ENCODE measurements around the gene YY2.
"Not testable (repeated sequence)": the region's sequence is repeated elsewhere in the genome, so short reads cannot be mapped to it uniquely, and the experiment has no call there.

YY2 gene

DNA sequence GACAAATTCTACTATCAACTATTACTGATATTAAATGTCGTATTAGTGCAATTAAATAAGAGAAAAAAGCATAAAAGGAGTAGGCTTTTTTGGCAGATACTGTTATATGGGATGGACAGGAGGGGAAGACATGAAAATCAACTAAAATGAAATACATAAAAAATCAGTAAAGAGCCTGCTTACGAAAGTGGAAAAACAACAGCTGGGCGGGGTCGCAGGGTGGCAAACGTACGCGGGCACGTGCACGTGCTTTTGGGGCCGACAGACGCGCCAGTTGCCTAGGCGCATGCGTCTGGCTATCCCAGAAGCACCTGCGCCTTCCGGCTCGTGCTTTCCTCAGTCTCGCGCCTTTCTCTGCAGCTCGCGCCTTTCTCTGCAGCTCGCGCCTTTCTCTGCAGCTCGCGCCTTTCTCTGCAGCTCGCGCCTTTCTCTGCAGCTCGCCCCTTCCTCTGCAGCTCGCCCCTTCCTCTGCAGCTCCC lies at the start of gene YY2:
Gene YY2 (plus strand): TSS at position 51 of the 479 bp plus-strand sequence. CDS start 498 bp downstream, outside the sequence.
- FAIRE-seq: no peak

DNA sequence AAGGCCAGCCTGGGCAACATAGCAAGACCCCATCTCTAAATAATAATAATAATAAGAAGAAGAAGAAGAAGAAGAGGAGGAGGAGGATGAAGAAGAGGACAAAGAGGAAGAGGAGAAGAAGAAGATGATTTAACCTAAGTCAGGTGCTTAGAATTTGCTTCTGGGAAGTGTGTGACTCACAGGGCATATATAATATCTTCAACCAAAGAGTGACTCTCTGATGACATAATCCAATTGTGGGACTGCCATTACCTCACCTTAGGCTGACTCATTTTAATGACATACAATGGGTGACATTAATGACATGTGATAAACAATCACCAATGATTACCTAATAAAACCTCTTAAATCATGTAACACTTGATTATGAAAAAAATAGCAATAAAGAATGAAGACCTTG lies 49.1 kb upstream of the YY2 start:
- no peak for FAIRE-seq

DNA sequence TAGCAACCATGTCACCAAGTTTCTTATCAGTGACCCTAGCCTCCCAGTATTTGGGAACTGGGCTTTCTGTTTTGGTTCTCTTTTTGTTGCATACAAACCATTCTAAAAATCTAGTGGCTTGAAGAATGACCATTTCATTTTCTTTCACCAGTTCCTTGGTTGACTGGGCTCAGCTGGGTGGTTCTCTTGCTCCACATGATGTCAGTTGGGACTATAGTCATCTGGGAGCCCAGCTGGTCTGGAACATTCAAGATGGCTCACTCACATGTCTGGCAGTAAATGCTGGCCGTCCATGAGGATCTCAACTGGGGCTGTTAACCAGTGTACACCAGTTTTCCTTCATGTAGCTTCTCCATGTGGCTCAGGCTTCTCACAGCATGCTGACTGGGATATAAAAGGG lies 44.0 kb upstream of the YY2 start:
- no peak for FAIRE-seq

DNA sequence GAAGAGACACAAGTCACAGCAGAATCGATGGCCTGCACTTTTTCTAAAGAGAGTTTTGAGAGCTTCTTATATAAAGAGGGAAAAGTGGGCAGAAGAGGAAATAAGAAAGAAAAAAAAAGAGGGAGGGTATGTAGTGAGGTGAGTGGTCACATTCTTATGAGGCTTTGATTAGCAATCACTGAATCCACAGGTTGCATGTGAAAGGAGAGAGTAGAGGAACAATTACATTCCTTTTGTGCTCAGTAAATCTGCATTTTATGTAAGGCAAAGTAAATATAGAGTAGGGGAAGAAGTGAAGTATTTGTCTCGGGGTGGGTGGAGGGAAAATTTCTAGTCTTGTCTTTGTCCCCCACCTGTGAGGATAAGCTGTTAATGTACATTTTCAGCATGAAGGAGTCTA lies 43.2 kb upstream of the YY2 start:
- no peak for FAIRE-seq

DNA sequence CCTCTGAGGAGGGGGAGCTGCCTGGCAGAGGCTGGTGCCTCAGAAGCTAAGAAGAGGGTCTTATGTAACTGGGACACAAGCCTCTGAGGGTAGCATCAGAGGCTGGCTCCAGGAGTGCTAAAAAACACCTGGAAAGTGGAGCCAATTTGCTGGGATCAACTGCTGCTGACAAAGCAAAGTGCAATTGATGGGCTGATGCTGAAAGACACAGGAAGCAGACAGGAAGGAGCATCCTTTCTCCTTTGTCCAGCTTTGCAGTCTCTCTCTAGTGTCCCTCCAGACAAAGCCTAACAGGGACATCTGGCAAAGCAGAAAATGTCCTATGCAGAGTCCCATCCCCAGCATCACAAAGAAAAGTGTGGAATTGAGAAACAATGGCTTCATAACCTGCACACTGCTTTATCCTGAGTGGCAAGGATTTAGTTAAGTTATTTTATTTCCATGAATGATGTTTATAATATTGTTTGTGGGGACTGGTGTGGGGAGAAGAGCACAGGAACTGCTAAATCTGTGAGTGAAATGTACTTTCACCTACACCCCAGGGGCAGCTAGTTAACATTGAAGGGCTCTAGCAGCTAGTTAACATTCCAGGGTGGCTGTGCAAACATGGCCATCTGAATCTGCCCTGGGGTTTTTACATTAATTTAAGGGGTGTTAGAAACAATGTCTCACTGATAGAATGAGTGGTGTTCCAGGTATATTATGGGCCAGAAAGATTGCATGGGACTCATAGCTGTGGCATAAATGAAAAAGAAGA lies 42.0 kb upstream of the YY2 start:
- no peak for FAIRE-seq

DNA sequence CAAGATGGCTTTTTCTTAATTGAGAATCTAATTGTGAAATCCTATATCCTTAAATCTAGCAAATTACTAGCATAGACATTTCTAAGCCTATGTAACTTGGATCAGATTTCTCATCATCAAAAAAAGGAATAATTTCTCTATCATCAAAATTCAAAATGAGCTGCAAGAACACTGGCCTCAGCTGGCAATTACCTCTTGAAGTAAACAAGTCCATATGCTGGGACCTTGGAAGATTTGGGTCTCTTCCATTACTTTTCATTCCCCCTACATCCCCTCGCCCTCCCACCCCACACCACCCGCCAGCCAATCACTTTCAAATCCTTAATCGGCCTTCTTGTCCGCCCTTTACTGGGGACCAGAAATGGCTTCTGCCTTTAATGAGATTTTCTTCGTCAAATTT lies 39.7 kb upstream of the YY2 start:
- FAIRE-seq: no peak

DNA sequence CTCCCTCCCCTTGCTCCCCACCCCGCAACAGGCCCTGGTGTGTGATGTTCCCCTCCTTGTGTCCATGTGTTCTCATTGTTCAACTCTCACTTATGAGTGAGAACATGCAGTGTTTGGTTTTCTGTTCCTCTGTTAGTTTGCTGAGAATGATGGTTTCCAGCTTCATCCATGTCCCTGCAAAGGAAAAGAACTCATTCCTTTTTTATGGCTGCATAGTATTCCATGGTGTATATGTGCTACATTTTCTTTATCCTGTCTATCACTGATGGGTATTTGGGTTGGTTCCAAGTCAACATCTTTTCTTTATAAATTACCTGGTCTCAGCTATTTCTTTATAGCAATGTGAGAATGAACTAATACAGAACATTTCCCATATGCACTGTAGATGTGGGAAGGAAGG lies 35.6 kb upstream of the YY2 start:
- FAIRE-seq: not testable (repeated sequence)

DNA sequence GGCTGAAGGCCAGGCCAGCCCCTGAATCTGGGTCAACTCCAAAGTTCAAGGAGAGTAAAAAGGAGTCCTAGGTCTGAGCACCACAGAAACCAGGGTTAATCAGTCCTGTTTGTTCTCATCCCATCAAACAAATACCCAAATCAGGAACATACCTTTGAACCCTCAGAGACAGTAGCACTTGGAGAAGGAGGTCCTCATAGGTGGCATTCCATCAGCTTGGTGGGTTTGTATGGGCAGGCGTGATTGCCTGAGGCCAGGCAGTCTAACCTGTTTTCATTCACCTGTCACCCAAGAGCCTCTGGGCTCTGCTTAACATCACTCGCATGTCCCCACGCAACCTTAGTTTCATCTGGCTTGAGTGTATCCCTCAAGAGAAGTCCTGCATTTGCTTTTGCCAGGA lies 33.9 kb upstream of the YY2 start:
- FAIRE-seq: no peak

DNA sequence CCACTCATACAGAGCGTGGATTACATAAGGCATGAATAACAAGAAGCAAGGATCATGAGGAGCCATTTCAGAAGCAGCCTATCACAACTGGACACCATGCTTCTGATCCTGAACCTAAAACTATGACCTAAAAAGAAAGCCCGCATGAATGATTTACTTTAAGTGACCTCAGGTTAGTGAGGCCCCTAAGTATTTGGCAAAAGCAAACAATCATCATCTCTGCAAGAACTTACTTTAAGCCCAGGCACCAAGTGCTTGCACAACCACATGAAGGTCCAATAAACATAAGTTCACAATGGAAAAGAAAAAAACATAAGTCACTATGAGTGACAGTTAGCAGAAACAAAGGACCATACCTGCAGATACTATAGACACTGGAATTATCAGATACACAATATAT lies 24.3 kb upstream of the YY2 start:
- no peak for FAIRE-seq

DNA sequence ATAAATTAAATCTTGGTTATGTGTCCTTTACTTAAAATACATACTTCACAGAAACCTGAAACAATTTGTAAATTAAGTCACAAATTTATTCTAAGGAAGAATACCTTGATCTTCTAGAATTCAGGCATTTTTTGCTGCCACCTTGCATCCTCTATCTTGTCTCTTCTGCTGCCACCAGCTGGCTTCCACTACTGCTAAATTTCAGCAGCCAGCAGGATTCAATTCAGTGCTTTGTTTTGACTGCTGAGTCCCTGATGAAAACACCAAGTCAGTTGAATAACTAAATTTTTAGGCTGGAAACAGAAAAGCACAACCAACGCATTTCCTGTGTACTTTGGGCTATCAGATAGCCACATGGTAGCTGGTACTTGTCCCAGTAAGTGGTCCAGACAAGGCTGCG lies 18.7 kb upstream of the YY2 start:
- FAIRE-seq: no peak

DNA sequence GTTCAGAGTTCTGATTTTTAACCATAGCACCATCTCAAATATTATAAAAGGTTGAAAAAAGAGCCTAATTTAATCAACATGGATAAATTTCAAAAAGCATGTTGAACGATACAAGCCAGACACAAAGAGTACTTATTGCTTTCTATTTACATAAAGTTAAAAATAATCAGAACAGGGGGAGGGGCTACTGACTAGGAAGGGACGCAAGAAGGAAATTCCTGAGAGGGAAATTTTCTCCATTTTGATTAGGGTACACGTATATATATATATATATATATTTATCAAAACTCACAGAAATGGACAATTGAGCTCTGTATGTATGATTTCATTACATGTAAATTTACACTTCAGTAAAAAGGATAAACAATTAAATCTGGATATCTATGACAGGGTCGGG lies 16.9 kb upstream of the YY2 start:
- peak; percentile 69 for FAIRE-seq

DNA sequence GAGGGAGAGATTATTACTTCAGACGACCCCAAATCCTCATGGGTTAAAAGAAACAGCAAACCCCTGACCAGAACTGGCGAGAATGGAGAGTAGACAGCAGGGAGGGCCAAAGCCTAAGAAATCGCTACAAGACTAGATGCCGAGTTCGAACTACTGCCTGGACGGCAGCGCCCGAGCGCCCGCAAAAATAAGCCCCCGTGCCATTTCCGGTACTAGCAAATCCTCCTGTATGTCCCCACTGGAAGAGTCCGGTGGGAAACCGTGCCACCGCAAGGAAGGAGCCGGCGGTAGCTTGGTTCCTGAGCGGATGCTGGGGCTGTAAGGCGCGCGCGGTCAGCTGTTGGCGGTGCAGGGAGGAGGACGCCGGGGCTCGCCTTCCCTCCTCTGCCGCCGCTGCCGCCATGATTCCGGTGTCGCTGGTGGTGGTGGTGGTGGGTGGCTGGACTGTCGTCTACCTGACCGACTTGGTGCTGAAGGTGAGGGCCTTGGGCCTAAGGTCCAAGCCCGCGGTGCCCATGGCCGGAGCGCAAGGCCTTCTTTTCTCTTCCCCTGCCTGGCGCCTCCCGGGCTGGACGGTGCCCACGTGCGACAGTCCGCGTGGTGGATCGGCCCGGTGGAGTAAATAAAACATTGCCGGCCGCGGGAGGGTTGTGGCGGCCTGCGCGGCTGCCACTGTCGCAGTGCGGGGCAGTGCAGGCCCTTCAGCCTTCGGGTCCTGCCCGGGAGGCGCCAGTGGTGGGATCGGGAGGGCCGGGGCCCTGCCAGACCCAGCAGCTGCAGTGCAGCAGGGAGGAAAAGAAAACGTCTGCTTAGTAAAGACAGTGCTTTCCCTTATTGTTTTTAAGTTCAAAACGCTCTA lies 16.2 kb upstream of the YY2 start, which contains the start of gene MBTPS2:
Gene MBTPS2 (plus strand): TSS at position 284 of the 859 bp plus-strand sequence. CDS start 118 bp downstream, at position 402.
- no peak for FAIRE-seq

DNA sequence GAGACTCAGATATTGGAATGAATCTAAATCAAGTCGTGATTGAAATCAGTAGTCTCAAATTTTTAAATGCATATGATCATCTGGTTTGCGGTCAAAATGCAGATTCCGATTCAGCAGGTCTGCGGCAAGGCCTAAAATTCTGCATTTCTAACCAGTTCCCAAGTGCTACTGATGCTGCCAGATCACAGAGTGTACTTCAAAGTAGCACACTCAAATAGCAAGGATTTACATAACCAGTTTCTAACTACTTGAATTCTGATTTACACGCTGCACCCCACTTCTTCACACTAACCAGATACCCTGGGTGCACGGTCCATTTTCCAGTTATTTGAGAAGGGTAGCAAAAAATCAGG lies 15.6 kb upstream of the YY2 start:
- FAIRE-seq: no peak

DNA sequence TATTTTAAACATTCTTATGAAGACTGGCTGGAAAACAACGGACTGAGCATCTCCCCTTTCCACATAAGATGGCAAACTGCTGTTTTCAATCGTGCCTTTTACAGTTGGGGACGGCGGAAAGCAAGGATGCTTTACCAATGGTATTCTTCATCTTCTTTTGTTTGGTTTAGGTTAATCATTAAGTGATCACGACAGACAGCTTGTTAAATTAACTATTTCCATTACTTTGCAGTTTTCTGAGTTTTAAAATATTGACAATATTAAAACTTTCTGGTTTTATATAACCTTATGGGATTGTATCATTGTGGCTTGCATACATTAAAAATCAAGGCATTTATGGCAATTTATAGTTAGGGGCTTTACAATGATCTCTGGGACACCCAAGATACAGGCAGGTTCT lies 12.6 kb upstream of the YY2 start:
- FAIRE-seq: peak; percentile 69

DNA sequence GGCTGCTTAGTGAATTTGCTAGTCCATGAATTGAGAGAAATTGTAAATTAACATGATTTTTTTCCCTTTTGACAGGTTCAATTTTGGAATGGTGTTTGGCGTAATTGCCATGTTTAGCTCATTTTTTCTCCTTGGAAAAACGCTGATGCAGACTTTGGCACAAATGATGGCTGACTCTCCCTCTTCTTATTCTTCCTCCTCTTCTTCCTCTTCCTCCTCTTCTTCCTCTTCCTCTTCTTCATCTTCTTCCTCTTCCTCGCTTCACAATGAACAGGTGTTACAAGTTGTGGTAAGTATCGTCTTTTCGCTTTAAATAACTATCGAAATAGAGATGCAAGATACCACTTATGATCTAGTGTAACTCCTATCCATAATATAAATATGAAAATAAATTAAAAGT lies 10.7 kb upstream of the YY2 start:
- FAIRE-seq: no peak

DNA sequence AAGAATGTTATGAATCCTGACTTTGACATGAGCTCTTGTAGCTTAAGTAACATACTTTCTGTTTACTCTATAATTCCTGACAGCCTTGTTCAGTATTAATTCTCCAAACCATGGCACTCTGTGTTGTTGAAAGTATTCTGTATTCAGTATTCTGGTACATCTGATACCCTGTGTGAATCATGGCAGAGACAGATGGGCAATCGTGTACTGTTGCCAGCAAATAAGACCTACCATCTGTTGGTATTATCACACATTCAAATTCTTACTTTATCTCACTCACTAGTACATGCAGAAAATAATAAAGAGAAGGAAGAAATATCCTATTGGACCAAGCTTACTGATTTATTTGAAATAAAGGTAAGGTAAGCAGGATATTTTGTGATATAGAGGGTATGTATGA lies 8.4 kb upstream of the YY2 start:
- FAIRE-seq: no peak

DNA sequence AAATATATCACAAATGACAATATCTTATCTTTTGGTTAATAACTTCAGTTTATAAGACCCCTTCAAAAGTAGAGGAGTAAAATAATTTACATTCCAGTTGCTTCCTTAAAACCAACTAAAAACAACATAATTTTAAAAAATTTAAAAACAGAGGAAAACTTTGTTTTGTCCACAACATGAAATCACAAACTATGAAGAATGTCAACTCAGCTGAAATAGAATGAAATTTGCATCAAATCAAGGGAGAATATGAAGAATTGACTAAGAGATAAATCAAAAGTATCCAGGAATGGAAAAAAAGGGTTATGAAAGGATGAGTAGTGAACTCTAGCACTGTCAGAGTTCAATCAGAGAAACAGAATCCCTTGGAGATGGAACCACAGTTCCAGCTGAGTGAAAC lies 2.2 kb upstream of the YY2 start:
- no peak for FAIRE-seq

DNA sequence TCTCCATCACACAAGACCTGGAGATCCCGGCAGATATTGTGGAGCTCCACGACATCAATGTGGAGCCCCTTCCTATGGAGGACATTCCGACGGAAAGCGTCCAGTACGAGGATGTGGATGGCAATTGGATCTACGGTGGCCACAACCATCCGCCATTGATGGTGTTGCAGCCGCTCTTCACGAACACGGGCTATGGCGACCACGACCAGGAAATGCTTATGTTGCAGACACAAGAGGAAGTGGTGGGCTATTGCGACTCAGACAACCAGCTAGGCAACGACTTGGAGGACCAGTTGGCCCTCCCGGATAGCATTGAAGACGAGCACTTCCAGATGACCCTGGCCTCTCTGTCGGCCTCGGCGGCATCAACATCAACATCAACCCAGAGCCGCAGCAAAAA lies 717 bp downstream of the YY2 start:
- no peak for FAIRE-seq

DNA sequence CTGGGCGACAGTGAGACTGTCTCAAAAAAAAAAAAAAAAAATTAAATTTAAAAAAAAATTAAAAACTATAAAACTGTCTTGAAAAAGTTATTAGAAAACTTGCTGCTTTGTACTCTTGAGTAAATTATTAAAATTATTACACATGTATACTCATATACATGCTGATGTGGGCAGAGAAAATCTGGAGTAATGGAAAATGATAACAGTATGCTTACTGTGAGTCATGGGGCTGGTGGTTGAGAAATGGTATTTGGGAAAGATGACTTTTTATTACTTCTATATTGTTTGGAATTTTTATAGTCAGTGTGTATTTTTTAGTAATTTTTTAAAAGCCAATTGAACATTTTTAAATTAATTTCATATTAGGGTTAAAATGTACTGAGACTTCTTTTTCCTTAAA lies 7.5 kb downstream of the YY2 start:
- peak; percentile 17 for FAIRE-seq

DNA sequence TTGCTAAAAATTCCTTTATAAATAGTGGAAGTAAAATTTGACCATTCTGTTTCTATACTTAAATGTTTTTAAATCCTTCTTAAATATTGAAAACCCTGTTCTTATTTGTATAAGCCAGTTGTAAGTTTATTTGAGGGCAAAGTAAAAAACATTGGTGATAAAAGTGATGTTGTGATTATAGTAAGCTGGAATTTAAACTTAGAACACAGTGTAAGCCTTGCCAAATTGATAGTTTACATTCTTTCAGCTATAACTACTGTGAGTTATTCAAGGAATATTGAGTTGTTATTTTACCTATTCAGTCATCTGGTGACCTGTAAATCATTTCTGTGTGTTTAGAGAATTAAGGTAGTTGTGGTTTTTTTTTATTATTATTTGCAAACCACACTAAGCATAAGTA lies 9.6 kb downstream of the YY2 start:
- no peak for FAIRE-seq

DNA sequence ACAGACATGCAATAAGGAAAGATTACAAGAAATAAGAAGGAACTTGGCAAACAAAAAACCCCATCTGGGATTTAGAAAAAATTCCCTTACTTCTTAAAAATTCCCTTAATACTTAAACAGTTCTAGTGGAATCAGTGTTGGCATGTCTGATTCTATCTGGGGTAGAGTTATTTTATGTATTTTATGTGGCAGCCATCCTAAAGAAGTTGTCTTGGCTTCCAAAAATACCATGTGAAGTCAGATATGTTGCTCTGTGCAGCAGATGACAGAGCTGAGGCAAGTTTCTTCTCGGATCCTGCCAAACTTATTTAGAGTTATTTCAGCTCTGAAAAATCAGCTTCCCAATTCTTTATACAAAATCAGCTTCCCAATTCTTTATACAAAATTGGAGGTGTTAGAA lies 14.7 kb downstream of the YY2 start:
- FAIRE-seq: no peak

DNA sequence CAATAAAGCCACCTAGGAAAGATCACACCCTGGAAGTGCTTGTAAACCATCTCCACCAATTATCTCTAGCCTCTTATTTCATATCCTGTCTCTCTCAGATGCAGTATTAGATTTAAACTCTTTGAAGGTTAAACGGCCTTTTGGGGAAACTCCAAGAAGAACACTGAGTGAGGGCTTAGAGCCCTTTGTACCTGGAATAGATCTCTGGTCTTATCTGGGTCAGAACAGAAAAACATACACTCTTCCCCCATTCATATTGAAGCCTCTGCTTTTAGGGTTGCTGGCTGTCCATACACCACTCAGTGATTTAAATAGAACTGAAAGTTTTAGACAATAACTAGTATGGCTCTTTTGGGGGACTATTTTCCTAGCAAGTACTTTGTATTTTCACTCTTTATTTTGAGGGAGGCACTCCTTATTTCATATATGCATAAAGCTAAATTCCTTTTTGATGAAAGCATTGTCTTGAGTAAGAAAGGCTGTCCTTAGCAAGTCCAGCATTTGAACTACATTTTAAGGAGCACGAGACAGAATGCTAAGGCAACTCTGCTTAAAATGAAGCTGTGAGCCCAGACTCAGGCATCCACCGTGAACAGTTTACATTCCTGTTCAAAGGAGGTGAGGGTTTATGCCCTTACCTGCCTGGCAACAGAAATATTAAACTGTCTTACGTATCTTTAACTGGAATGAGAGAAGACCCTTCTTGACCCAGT lies 17.4 kb downstream of the YY2 start:
- no peak for FAIRE-seq

DNA sequence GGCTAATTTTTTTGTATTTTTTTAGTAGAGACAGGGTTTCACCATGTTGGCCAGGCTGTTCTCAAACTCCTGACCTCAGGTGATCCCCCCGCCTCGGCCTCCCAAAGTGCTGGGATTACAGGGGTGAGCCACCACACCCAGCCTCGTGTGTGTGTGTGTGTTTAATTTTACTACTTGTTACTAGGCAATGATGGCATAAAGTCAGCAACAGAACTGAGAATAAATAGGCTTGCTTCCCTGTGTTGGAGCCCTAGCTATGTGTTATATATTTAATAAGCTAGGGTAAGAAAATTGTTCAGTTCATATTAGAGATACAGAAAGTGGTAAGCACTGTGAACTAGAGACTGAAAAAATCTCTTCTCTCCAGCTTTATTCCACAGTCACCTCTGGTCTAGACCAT lies 18.4 kb downstream of the YY2 start:
- not testable (repeated sequence) for FAIRE-seq

DNA sequence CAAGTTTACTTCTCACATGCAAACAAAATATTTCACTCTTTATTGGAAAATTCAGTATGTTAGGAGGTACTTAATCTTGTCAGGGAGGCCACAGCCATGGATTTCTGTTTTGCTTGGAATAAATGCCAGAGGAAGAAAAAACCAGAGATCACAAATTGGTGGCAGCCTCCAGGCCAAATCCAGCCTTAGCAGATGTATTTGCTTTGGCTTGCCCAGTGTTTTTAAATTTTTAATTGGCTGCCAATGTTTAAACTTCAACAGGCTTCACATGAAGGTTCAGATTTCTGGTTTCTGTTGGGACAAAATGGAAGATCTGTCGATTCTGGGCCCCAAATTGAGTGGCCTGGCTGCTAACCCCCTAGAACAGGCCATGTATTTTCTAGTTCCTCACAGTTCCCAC lies 19.2 kb downstream of the YY2 start:
- no peak for FAIRE-seq
